Adrenal gland (tissue), 5 donors: ENCODE measurements around the gene TPBGL.

Experiments used
- CTCF ChIP-seq, 6 experiments: fragments of 450-650 bp in 4 of 6; fragments of 200-600 bp in 2 of 6; sonication (generic) in 1 of 6; IDR thresholded peaks; 1 replicate in 5 of 6; 2 replicates in 1 of 6; pipeline versions ENCODE4 v1.5.1 to v1.8.0; 2016 to 2021; ENCODE audit warnings: antibody characterized with exemption in 6 of 6, mild to moderate bottlenecking in 2 of 6, moderate library complexity in 1 of 6
- POLR2A ChIP-seq, 2 donors: fragments of 450-650 bp; IDR thresholded peaks; one replicate each; pipeline ENCODE4 v1.6.1; 2017; ENCODE audit warnings: antibody characterized with exemption in 2 of 2, mild to moderate bottlenecking in 2 of 2, moderate library complexity in 1 of 2
- donor health status: DM: no; HTN: no; CAD: no.

DNA sequence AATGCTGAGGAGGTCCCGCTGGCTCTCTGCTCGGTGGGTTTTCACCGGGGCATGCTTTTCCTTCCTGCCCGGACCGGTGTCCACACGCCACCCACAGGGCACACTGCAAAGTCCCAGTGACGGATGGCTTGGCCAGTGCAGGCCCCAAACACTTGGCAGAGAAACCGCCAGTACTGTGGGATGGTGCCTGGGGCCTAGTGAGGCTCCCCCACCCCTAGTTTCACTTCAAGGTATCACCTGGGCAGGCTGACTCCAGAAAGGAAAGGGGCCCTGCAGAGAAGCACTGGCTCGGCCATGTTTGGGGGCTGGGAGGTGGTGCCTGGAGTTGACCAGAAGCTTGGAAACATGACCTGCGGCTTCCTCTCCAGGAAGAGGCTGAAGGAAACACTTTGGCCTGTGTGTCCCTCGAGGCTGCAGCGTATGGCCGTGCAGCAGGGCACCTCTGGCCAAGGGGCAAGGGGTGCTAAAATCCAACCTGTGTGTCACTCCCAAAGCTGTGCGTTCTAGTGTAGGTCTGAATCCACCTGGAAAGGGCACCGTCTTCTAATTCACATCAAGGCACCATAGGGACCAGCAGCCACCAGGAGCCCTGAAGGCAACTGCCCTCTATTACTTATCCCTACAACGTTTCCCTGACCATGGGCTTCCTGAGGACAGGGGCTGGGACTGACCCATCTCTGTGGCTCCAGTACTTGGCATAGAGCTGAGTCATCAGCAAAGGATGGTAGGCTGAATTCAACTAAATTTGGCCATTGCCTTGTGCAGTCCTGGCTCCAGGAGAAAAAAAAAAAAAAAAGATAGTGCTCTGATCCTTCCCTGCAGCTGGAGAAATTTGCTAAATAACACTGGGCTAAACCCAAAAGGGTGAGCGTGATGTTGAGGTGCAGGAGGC, 22.6 kb downstream of the TPBGL start:
- TF ChIP-seq POLR2A (IDR thresholded peaks at IDR 0.05) (no peak), CTCF (IDR thresholded peaks at IDR 0.05) (no peak)
